ENCODE data around the gene SLC35E1. TPM values are rescaled to one million over a fixed set of nuclear protein-coding genes. Genes with fewer than 3 reads are reported as not detected.
A peak's percentile ranks its signal among the peaks of the same experiment; 100 is the strongest.

The SLC35E1 gene
- polyA plus RNA-seq, 1 of the 3 experiments (the other 2 are of a cell fraction), result 23.5 TPM

DNA sequence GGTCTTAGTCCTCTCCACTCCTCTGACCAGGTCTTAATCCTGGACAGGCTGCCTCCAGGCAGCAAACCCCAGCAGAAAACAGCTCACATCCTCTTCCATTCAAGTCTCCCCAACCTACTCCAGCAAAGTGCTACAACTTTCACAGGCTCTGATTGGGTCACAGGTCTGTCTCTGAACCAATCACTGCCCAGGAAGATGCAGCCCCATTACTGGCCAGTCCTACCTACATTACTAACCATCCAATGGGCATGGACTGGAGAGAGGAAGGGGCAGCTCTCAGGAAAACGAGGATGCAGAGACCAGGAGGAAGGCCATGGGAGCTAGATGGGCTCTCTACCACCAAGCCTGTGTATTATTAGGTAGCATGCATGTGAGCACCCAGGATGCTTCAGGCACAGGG lies 43.6 kb upstream of the SLC35E1 start:
- Histone ChIP-seq H3K79me2 (ENCODE audit: insufficient read depth) (peaks cover 100% of the 10 kb centered on the region), H3K27ac (ENCODE audit: low read depth in 2 of 2, low read length in 1 of 2) (no peak overlapping the region), H3K9me2 (no peaks in the 10 kb centered on the region), H3K4me2 (no peak overlapping the region), H3K9me3 (no peaks in the 10 kb centered on the region), H3K9ac (no peak overlapping the region), H3K4me3 (ENCODE audit: low read depth in 2 of 2, low read length in 1 of 2) (no peak overlapping the region), H3K36me3 (replicated peaks in 1 of 2; ENCODE audit: control insufficient read depth in 1 of 2, insufficient read depth in 2 of 2, low read length in 1 of 2) (no peaks in the 10 kb centered on the region), H3K27me3 (ENCODE audit: insufficient read depth) (no peaks in the 10 kb centered on the region), H2AFZ (ENCODE audit: low read depth) (no peak overlapping the region), H3K4me1 (ENCODE audit: control insufficient read depth in 1 of 2, insufficient read depth in 2 of 2, low read depth in 1 of 2, low read length in 1 of 2) (peaks cover 0 to 24% of the 10 kb centered on the region in 2 experiments; a peak in 2 of 4 replicates), H3F3A (replicated peaks; ENCODE audit: insufficient read depth) (no peaks in the 10 kb centered on the region), H4K20me1 (ENCODE audit: insufficient read depth) (peaks cover 100% of the 10 kb centered on the region)
- POLR2A ChIA-PET, result no interaction called here
- DNase-seq, result peak; percentile 25
- CTCF ChIA-PET, result no interaction called here
- no peak for TF ChIP-seq FOXJ3 (CRISPR knock-in tag; IDR thresholded peaks at IDR 0.05)
- no peak for TF ChIP-seq GABPA (IDR thresholded peaks at IDR 0.05; ENCODE audit: low read depth)
- TF ChIP-seq, protein P1, sequence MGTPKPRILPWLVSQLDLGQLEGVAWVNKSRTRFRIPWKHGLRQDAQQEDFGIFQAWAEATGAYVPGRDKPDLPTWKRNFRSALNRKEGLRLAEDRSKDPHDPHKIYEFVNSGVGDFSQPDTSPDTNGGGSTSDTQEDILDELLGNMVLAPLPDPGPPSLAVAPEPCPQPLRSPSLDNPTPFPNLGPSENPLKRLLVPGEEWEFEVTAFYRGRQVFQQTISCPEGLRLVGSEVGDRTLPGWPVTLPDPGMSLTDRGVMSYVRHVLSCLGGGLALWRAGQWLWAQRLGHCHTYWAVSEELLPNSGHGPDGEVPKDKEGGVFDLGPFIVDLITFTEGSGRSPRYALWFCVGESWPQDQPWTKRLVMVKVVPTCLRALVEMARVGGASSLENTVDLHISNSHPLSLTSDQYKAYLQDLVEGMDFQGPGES (IDR thresholded peaks at IDR 0.05; ENCODE audit: low read depth, low read length), result no peak
- TF ChIP-seq, protein P2, sequence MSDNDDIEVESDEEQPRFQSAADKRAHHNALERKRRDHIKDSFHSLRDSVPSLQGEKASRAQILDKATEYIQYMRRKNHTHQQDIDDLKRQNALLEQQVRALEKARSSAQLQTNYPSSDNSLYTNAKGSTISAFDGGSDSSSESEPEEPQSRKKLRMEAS (IDR thresholded peaks at IDR 0.05; ENCODE audit: low read depth), result no peak
- TF ChIP-seq MEF2A (IDR thresholded peaks at IDR 0.05; ENCODE audit: borderline replicate concordance, low read depth), result no peak
- TF ChIP-seq, protein P3, sequence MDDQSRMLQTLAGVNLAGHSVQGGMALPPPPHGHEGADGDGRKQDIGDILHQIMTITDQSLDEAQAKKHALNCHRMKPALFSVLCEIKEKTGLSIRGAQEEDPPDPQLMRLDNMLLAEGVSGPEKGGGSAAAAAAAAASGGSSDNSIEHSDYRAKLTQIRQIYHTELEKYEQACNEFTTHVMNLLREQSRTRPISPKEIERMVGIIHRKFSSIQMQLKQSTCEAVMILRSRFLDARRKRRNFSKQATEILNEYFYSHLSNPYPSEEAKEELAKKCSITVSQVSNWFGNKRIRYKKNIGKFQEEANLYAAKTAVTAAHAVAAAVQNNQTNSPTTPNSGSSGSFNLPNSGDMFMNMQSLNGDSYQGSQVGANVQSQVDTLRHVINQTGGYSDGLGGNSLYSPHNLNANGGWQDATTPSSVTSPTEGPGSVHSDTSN (IDR thresholded peaks at IDR 0.05), result no peak
- TF ChIP-seq MXI1 (IDR thresholded peaks at IDR 0.05; ENCODE audit: low read depth, low read length), result no peak
- no peak for TF ChIP-seq SIN3A (IDR thresholded peaks at IDR 0.05; ENCODE audit: borderline replicate concordance, low read depth, low read length)
- no peak for TF ChIP-seq RCOR1 (IDR thresholded peaks at IDR 0.05; ENCODE audit: low read length)
- TF ChIP-seq, protein P4, sequence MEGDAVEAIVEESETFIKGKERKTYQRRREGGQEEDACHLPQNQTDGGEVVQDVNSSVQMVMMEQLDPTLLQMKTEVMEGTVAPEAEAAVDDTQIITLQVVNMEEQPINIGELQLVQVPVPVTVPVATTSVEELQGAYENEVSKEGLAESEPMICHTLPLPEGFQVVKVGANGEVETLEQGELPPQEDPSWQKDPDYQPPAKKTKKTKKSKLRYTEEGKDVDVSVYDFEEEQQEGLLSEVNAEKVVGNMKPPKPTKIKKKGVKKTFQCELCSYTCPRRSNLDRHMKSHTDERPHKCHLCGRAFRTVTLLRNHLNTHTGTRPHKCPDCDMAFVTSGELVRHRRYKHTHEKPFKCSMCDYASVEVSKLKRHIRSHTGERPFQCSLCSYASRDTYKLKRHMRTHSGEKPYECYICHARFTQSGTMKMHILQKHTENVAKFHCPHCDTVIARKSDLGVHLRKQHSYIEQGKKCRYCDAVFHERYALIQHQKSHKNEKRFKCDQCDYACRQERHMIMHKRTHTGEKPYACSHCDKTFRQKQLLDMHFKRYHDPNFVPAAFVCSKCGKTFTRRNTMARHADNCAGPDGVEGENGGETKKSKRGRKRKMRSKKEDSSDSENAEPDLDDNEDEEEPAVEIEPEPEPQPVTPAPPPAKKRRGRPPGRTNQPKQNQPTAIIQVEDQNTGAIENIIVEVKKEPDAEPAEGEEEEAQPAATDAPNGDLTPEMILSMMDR (IDR thresholded peaks at IDR 0.05), result no peak
- no peak for TF ChIP-seq TEAD4 (IDR thresholded peaks at IDR 0.05; ENCODE audit: borderline replicate concordance, insufficient read depth)
- TF ChIP-seq NRF1 (IDR thresholded peaks at IDR 0.05; ENCODE audit: low read depth, low read length), result no peak
- TF ChIP-seq CHD2 (IDR thresholded peaks at IDR 0.05; ENCODE audit: low read length, partially characterized antibody), result no peak
- TF ChIP-seq, protein P5, sequence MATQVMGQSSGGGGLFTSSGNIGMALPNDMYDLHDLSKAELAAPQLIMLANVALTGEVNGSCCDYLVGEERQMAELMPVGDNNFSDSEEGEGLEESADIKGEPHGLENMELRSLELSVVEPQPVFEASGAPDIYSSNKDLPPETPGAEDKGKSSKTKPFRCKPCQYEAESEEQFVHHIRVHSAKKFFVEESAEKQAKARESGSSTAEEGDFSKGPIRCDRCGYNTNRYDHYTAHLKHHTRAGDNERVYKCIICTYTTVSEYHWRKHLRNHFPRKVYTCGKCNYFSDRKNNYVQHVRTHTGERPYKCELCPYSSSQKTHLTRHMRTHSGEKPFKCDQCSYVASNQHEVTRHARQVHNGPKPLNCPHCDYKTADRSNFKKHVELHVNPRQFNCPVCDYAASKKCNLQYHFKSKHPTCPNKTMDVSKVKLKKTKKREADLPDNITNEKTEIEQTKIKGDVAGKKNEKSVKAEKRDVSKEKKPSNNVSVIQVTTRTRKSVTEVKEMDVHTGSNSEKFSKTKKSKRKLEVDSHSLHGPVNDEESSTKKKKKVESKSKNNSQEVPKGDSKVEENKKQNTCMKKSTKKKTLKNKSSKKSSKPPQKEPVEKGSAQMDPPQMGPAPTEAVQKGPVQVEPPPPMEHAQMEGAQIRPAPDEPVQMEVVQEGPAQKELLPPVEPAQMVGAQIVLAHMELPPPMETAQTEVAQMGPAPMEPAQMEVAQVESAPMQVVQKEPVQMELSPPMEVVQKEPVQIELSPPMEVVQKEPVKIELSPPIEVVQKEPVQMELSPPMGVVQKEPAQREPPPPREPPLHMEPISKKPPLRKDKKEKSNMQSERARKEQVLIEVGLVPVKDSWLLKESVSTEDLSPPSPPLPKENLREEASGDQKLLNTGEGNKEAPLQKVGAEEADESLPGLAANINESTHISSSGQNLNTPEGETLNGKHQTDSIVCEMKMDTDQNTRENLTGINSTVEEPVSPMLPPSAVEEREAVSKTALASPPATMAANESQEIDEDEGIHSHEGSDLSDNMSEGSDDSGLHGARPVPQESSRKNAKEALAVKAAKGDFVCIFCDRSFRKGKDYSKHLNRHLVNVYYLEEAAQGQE (IDR thresholded peaks at IDR 0.05; ENCODE audit: low read depth, low read length), result no peak
- no peak for TF ChIP-seq NFIC (IDR thresholded peaks at IDR 0.05; ENCODE audit: borderline replicate concordance)
- TF ChIP-seq, protein P6, sequence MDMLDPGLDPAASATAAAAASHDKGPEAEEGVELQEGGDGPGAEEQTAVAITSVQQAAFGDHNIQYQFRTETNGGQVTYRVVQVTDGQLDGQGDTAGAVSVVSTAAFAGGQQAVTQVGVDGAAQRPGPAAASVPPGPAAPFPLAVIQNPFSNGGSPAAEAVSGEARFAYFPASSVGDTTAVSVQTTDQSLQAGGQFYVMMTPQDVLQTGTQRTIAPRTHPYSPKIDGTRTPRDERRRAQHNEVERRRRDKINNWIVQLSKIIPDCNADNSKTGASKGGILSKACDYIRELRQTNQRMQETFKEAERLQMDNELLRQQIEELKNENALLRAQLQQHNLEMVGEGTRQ (IDR thresholded peaks at IDR 0.05; ENCODE audit: borderline replicate concordance, low read depth, low read length), result no peak
- WGBS (ENCODE audit: low lambda C conversion rate), result 67% methylated on average over 1 of the region's 1 CpG
